ENCODE data around the gene HINFP. TPM values are rescaled to one million over a fixed set of nuclear protein-coding genes. Genes with fewer than 3 reads are reported as not detected.

HINFP gene
- total and polyA plus RNA-seq, 2 of the 8 experiments (the other 6 are each of a cell fraction or from before 2014, with no cell fraction given) = 35.0 to 37.3 TPM

DNA sequence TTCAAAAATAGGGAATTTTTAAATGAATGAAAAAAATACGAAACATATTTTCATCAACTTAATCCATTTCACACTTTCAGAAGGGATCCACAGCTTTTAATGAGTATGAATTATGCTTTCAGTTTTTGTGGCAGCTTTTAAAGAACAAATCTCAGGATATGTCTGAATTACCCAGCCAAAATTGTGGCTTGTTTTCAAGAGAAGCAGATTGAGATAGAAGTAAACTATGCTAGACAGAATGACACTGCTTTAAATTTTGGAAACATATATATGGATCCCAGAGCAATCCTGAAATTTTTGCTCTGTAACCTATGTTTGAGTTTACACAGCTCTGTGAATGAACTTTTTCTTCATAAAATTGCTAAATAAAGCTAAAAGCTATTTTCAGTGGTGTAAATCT, 2.4 kb upstream of the HINFP start:
- no peak overlapping the region for H3K18ac ChIP-seq (ENCODE audit: extremely low read depth, low read length)
- H3K27ac ChIP-seq (ENCODE audit: low read depth, low read length) = no peak overlapping the region
- no peak overlapping the region for H3K9ac ChIP-seq (replicated peaks in 1 of 4; ENCODE audit: extremely low read depth in 1 of 4, low read depth in 3 of 4, low read length in 3 of 4)
- H2AK5ac ChIP-seq (ENCODE audit: low read depth, low read length) = no peak overlapping the region
- no peak overlapping the region for H3K4me3 ChIP-seq (ENCODE audit: extremely low read depth in 1 of 4, insufficient read depth in 2 of 4, low read depth in 3 of 4, low read length in 4 of 4)
- H2BK12ac ChIP-seq (ENCODE audit: low read depth, low read length) = no peak overlapping the region
- H3K36me3 ChIP-seq (ENCODE audit: control insufficient read depth in 2 of 4, insufficient read depth in 4 of 4, low read length in 3 of 4) = peaks cover 0 to 2% (median under 1%) of the 10 kb centered on the region in 4 experiments; a peak in 2 of 8 replicates
- H2AFZ ChIP-seq (ENCODE audit: low read length) = no peak overlapping the region
- peaks cover 4 to 10% (median 6%) of the 10 kb centered on the region in 4 experiments; a peak in 6 of 7 replicates for H3K4me1 ChIP-seq (replicated peaks in 1 of 4; ENCODE audit: control insufficient read depth in 3 of 4, insufficient read depth in 4 of 4, low read length in 3 of 4)
- FAIRE-seq = no peak
- H2BK15ac ChIP-seq (ENCODE audit: low read length) = no peak overlapping the region
- H4K8ac ChIP-seq (ENCODE audit: extremely low read depth, insufficient read depth, low read length) = no peak overlapping the region
- no peak overlapping the region for H2BK120ac ChIP-seq (replicated peaks; ENCODE audit: low read depth, low read length)
- WGBS, 2 experiments (ENCODE audit: extremely low coverage in 1 of 2, insufficient coverage in 1 of 2, insufficient read length in 1 of 2, insufficient replicate concordance in 2 of 2, low coverage in 1 of 2, low lambda C conversion rate in 2 of 2, missing lambda C conversion rate in 1 of 2) = 89% methylated on average over 1 of the region's 1 CpG; no CpG with 5 or more reads in 1 of the 2 experiments
- no peak for DNase-seq (ENCODE audit: low read depth in 1 of 2, low spot score in 2 of 2)
- peaks cover 7 to 19% of the 10 kb centered on the region in 2 experiments for H3K79me2 ChIP-seq (ENCODE audit: control insufficient read depth in 1 of 2, insufficient read depth in 2 of 2, low read length in 2 of 2)
- TF ChIP-seq EGR1 (IDR thresholded peaks at IDR 0.05; ENCODE audit: borderline replicate concordance, low read depth, low read length) (no peak), CHD2 (IDR thresholded peaks at IDR 0.05; ENCODE audit: low read length) (no peak), HDAC6 (IDR thresholded peaks at IDR 0.05; ENCODE audit: low read depth, low read length) (no peak), SP2 (IDR thresholded peaks at IDR 0.05; ENCODE audit: low read length) (no peak), NANOG (IDR thresholded peaks at IDR 0.05; ENCODE audit: insufficient read depth, low read depth, low read length, poor library complexity, severe bottlenecking) (no peak), JUND (IDR thresholded peaks at IDR 0.05; ENCODE audit: low read length) (no peak), EP300 (IDR thresholded peaks at IDR 0.05; ENCODE audit: borderline replicate concordance in 1 of 2, low read depth in 2 of 2, low read length in 2 of 2) (no peak), MAFK (IDR thresholded peaks at IDR 0.05; ENCODE audit: low read depth, low read length) (no peak), TAF1 (IDR thresholded peaks at IDR 0.05; ENCODE audit: low read depth, low read length) (no peak), SP4 (IDR thresholded peaks at IDR 0.05; ENCODE audit: low read length) (no peak), TAF7 (optimal IDR thresholded peaks at IDR 0.05; ENCODE audit: borderline replicate concordance, low read depth, low read length) (no peak), YY1 (IDR thresholded peaks at IDR 0.05; ENCODE audit: low read depth, low read length) (no peak), KDM4A (IDR thresholded peaks at IDR 0.05; ENCODE audit: low read depth, low read length, severe bottlenecking) (no peak), HDAC2 (IDR thresholded peaks at IDR 0.05; ENCODE audit: borderline replicate concordance in 1 of 2, low read depth in 2 of 2, low read length in 2 of 2) (no peak)
- ChIA-PET CTCF (ENCODE audit: partially characterized antibody) (interaction anchor here (0.7 to 4.9 kb wide), 4 partner anchors 11 to 50 kb away, joined by 3 to 26 read pairs (median 5); partner anchors contain the start of genes C2CD2L and NLRX1), POLR2A (ENCODE audit: partially characterized antibody) (interaction anchor here (0.7 to 4.9 kb wide), 5 partner anchors 11 to 77 kb away, joined by 3 to 42 read pairs (median 9); partner anchors contain the start of genes C2CD2L and DPAGT1)
- H3K23me2 ChIP-seq (ENCODE audit: low read depth, low read length) = peaks cover 5% of the 10 kb centered on the region; the same call in 1 of the 2 replicates
- no peak overlapping the region for H4K5ac ChIP-seq (ENCODE audit: insufficient read length, low read depth, low read length)
- no peak overlapping the region for H3K56ac ChIP-seq (replicated peaks; ENCODE audit: insufficient read length, low read depth, low read length)
- no peak overlapping the region for H3K14ac ChIP-seq (ENCODE audit: insufficient read length)
- no peak overlapping the region for H3K4me2 ChIP-seq (ENCODE audit: insufficient read depth in 1 of 2, low read depth in 2 of 2, low read length in 2 of 2)
- H3K4ac ChIP-seq (replicated peaks; ENCODE audit: insufficient read length, low read depth, low read length) = no peak overlapping the region
- H4K20me1 ChIP-seq (replicated peaks in 1 of 2; ENCODE audit: control insufficient read depth in 1 of 2, insufficient read depth in 2 of 2, low read length in 2 of 2) = peaks cover 0 to 4% of the 10 kb centered on the region in 2 experiments
- H2BK20ac ChIP-seq (ENCODE audit: low read length) = no peak overlapping the region
- no peak overlapping the region for H3K23ac ChIP-seq (ENCODE audit: insufficient read length)
- H3K79me1 ChIP-seq (ENCODE audit: low read depth, low read length) = peaks cover 7% of the 10 kb centered on the region; the same call in 1 of the 2 replicates
- no peaks in the 10 kb centered on the region for H3K9me3 ChIP-seq (ENCODE audit: insufficient read depth in 2 of 2, low read depth in 1 of 2, low read length in 1 of 2)
- H2BK5ac ChIP-seq (ENCODE audit: low read depth, low read length) = no peak overlapping the region
- H3K27me3 ChIP-seq (replicated peaks in 1 of 4; ENCODE audit: control insufficient read depth in 3 of 4, extremely low read depth in 1 of 4, insufficient read depth in 3 of 4, low read length in 3 of 4) = no peaks in the 10 kb centered on the region
- no peak overlapping the region for H4K91ac ChIP-seq (replicated peaks; ENCODE audit: insufficient read length, low read length)

All from H1 (cell line).